Limb (tissue), 2 donors: Measurements from ENCODE around the gene CSNK1A1.
"Not testable (repeated sequence)": the region's sequence is repeated elsewhere in the genome, so short reads cannot be mapped to it uniquely, and the experiment has no call there.

ENCODE experiments used
- DNase-seq, 2 donors: peaks; one replicate each; pipeline ENCODE4 v3.0.0-alpha.2; 2016; ENCODE audit errors: extremely low spot score in 2 of 2

Gene CSNK1A1

GRCh38 chr5:149572576-149573231 is 21.5 kb upstream of the CSNK1A1 start:
- DNase-seq, result no peak

- DNase-seq, result no peak
Observed at GRCh38 chr5:149572170-149572569, 20.9 kb upstream of the CSNK1A1 start.

- no peak for DNase-seq
Observed at GRCh38 chr5:149567226-149567625, 16.0 kb upstream of the CSNK1A1 start.

GRCh38 chr5:149564542-149565140 is 13.4 kb upstream of the CSNK1A1 start:
- peak; percentile 45 to 86 for DNase-seq

GRCh38 chr5:149563466-149563865 is 12.2 kb upstream of the CSNK1A1 start:
- DNase-seq, result no peak

GRCh38 chr5:149561848-149562247 is 10.6 kb upstream of the CSNK1A1 start:
- DNase-seq, result peak in 1 of 2 donors; percentile 44

- DNase-seq, result no peak
Observed at GRCh38 chr5:149559706-149560105, 8.5 kb upstream of the CSNK1A1 start.

GRCh38 chr5:149552553-149553160 is 1.4 kb upstream of the CSNK1A1 start:
- DNase-seq, result no peak

- no peak for DNase-seq
Observed at GRCh38 chr5:149552038-149552494, 827 bp upstream of the CSNK1A1 start.

- no peak for DNase-seq
Observed at GRCh38 chr5:149550594-149551226, 529 bp downstream of the CSNK1A1 start.

- no peak for DNase-seq
Observed at GRCh38 chr5:149550268-149550583, 1.0 kb downstream of the CSNK1A1 start.

- peak in 1 of 2 donors; percentile 62 for DNase-seq
Observed at GRCh38 chr5:149549461-149550267, 1.6 kb downstream of the CSNK1A1 start.

GRCh38 chr5:149546974-149547373 is 4.3 kb downstream of the CSNK1A1 start:
- DNase-seq, result no peak

GRCh38 chr5:149545327-149545726 is 5.9 kb downstream of the CSNK1A1 start:
- DNase-seq, result no peak

GRCh38 chr5:149544028-149544420 is 7.2 kb downstream of the CSNK1A1 start:
- DNase-seq, result no peak

GRCh38 chr5:149543361-149544027 is 7.7 kb downstream of the CSNK1A1 start:
- no peak for DNase-seq

- DNase-seq, result no peak
Observed at GRCh38 chr5:149541893-149542292, 9.3 kb downstream of the CSNK1A1 start.

- DNase-seq, result no peak
Observed at GRCh38 chr5:149540089-149540488, 11.2 kb downstream of the CSNK1A1 start.

GRCh38 chr5:149537374-149537975 is 13.8 kb downstream of the CSNK1A1 start:
- DNase-seq, result no peak

- DNase-seq, result not testable (repeated sequence)
Observed at GRCh38 chr5:149535787-149536186, 15.5 kb downstream of the CSNK1A1 start.

- no peak for DNase-seq
Observed at GRCh38 chr5:149532413-149532812, 18.8 kb downstream of the CSNK1A1 start.
